Ishikawa (cell line): ENCODE data around the gene CACNB4.

Experiments
- EP300 ChIP-seq: IDR thresholded peaks from 2 replicates; pipeline ENCODE4 v1.6.1; 2012; ENCODE audit warnings: borderline replicate concordance
- FOXM1 ChIP-seq: IDR thresholded peaks from 2 replicates; pipeline ENCODE4 v1.6.1; 2012; ENCODE audit warnings: low read depth, borderline replicate concordance
- RAD21 ChIP-seq: IDR thresholded peaks from 2 replicates; pipeline ENCODE4 v1.6.1; 2012; ENCODE audit warnings: low read depth
- TEAD4 ChIP-seq: IDR thresholded peaks from 2 replicates; pipeline ENCODE4 v1.6.1; 2012
- YY1 ChIP-seq: IDR thresholded peaks from 2 replicates; pipeline ENCODE4 v1.6.1; 2012; ENCODE audit warnings: low read depth
- ZBTB7A ChIP-seq: IDR thresholded peaks from 2 replicates; pipeline ENCODE4 v1.6.1; 2012; ENCODE audit warnings: low read depth

GRCh38 chr2:152097290-152097800 is 1.5 kb downstream of the CACNB4 start:
- TF ChIP-seq EP300: no peak
- TF ChIP-seq FOXM1: no peak
- TF ChIP-seq ZBTB7A: no peak
- no peak for TF ChIP-seq YY1
- TF ChIP-seq RAD21: no peak
- TF ChIP-seq TEAD4: no peak
